HepG2 (cell line): ENCODE data around the gene FCN3. TPM values are rescaled to one million over a fixed set of nuclear protein-coding genes. Genes with fewer than 3 reads are reported as not detected.

Source experiments
- BHLHE40 ChIP-seq: IDR thresholded peaks from 2 replicates; pipeline ENCODE4 v1.6.1; 2011; ENCODE audit warnings: low read length, improper control_type of control experiment
- BRD4 ChIP-seq: sonication (generic); formaldehyde crosslinking; IDR thresholded peaks from 2 replicates; pipeline ENCODE4 v1.4.0; 2020; ENCODE audit warnings: missing genetic modification reagents
- CEBPB ChIP-seq: IDR thresholded peaks from 2 replicates; pipeline ENCODE4 v1.6.1; 2011; ENCODE audit warnings: low read depth, low read length, improper control_type of control experiment, borderline replicate concordance
- CEBPG ChIP-seq: IDR thresholded peaks from 2 replicates; pipeline ENCODE4 v1.6.1; 2016
- EEA1 ChIP-seq: sonication (generic); formaldehyde crosslinking; IDR thresholded peaks from 2 replicates; pipeline ENCODE4 v1.5.1; 2020; ENCODE audit warnings: mild to moderate bottlenecking, missing genetic modification reagents, borderline replicate concordance
- FOXC1 ChIP-seq: sonication (generic); formaldehyde crosslinking; IDR thresholded peaks from 2 replicates; pipeline ENCODE4 v1.8.0; 2022; ENCODE audit warnings: mild to moderate bottlenecking, missing genetic modification reagents, borderline replicate concordance
- FOXK2 ChIP-seq: fragments of 450-650 bp; IDR thresholded peaks from 2 replicates; pipeline ENCODE4 v1.6.1; 2016
- HMGA1 ChIP-seq: sonication (generic); formaldehyde crosslinking; conservative IDR thresholded peaks from 2 replicates; pipeline ENCODE4 v1.4.0; 2020; ENCODE audit warnings: missing genetic modification reagents
- IKZF4 ChIP-seq: sonication (generic); formaldehyde crosslinking; IDR thresholded peaks from 2 replicates; pipeline ENCODE4 v1.5.1; 2020; ENCODE audit warnings: borderline replicate concordance, mild to moderate bottlenecking, low read depth, missing genetic modification reagents; ENCODE audit errors: not compliant biosample characterization
- JUND ChIP-seq: sonication (generic); formaldehyde crosslinking; IDR thresholded peaks from 2 replicates; pipeline ENCODE4 v1.8.0; 2022; ENCODE audit warnings: mild to moderate bottlenecking, missing genetic modification reagents
- MAFG ChIP-seq: sonication (generic); formaldehyde crosslinking; IDR thresholded peaks from 2 replicates; pipeline ENCODE4 v1.5.1; 2020; ENCODE audit warnings: mild to moderate bottlenecking, missing genetic modification reagents
- MXD3 ChIP-seq: IDR thresholded peaks from 2 replicates; pipeline ENCODE4 v1.6.1; 2016; ENCODE audit warnings: mild to moderate bottlenecking, missing biosample characterization, missing genetic modification reagents
- NBN ChIP-seq: fragments of 450-650 bp; conservative IDR thresholded peaks from 2 replicates; pipeline ENCODE4 v1.6.1; 2017
- NR2C2 ChIP-seq: sonication (generic); formaldehyde crosslinking; IDR thresholded peaks from 2 replicates; pipeline ENCODE4 v1.4.0; 2020; ENCODE audit warnings: missing genetic modification reagents, mild to moderate bottlenecking, moderate library complexity, borderline replicate concordance
- PATZ1 ChIP-seq: sonication (generic); formaldehyde crosslinking; IDR thresholded peaks from 2 replicates; pipeline ENCODE4 v1.4.0; 2020; ENCODE audit warnings: missing genetic modification reagents
- SMC3 ChIP-seq: IDR thresholded peaks from 2 replicates; pipeline ENCODE4 v1.6.1; 2011; ENCODE audit warnings: low read length, improper control_type of control experiment
- SRY ChIP-seq: sonication (generic); formaldehyde crosslinking; IDR thresholded peaks from 2 replicates; pipeline ENCODE4 v1.8.0; 2022; ENCODE audit warnings: mild to moderate bottlenecking, missing genetic modification reagents
- THAP7 ChIP-seq: sonication (generic); formaldehyde crosslinking; IDR thresholded peaks from 2 replicates; pipeline ENCODE4 v1.8.1; 2023; ENCODE audit warnings: mild to moderate bottlenecking, missing genetic modification reagents
- ZFP36 ChIP-seq: fragments of 150-350 bp; IDR thresholded peaks from 2 replicates; pipeline ENCODE4 v1.6.1; 2018; ENCODE audit warnings: borderline replicate concordance, low read length, low read depth; ENCODE audit not compliant: partially characterized antibody
- ZFP37 ChIP-seq: sonication (generic); formaldehyde crosslinking; IDR thresholded peaks from 2 replicates; pipeline ENCODE4 v1.4.0; 2020; ENCODE audit warnings: missing genetic modification reagents, borderline replicate concordance
- ZFX ChIP-seq: sonication (generic); formaldehyde crosslinking; IDR thresholded peaks from 2 replicates; pipeline ENCODE4 v1.4.0; 2020; ENCODE audit warnings: mild to moderate bottlenecking, low read depth, missing genetic modification reagents, moderate library complexity
- ZMAT5 ChIP-seq: sonication (generic); formaldehyde crosslinking; IDR thresholded peaks from 2 replicates; pipeline ENCODE4 v1.5.0; 2020; ENCODE audit warnings: mild to moderate bottlenecking, low read depth, missing genetic modification reagents, borderline replicate concordance
- ZNF263 ChIP-seq: sonication (generic); formaldehyde crosslinking; IDR thresholded peaks from 2 replicates; pipeline ENCODE4 v1.4.0; 2020; ENCODE audit warnings: missing genetic modification reagents
- ZNF530 ChIP-seq: sonication (generic); formaldehyde crosslinking; IDR thresholded peaks from 2 replicates; pipeline ENCODE4 v1.5.0; 2020; ENCODE audit warnings: low read depth, mild to moderate bottlenecking, missing genetic modification reagents
- ZNF644 ChIP-seq: IDR thresholded peaks from 2 replicates; pipeline ENCODE4 v1.6.1; 2016; ENCODE audit warnings: low read depth
- ZNF737 ChIP-seq: sonication (generic); formaldehyde crosslinking; IDR thresholded peaks from 2 replicates; pipeline ENCODE4 v1.5.0; 2020; ENCODE audit warnings: missing genetic modification reagents, mild to moderate bottlenecking, borderline replicate concordance
- ZSCAN12 ChIP-seq: sonication (generic); formaldehyde crosslinking; IDR thresholded peaks from 2 replicates; pipeline ENCODE4 v1.9.0; 2021; ENCODE audit warnings: mild to moderate bottlenecking, missing genetic modification reagents
- ZSCAN22 ChIP-seq: sonication (generic); formaldehyde crosslinking; IDR thresholded peaks from 2 replicates; pipeline ENCODE4 v1.4.0; 2020; ENCODE audit warnings: mild to moderate bottlenecking, missing genetic modification reagents
- polyA plus RNA-seq, 8 experiments: library from polyadenylated mRNA; depleted of rRNA in 3 of 8; stranded (reverse) in 7 of 8; unstranded in 1 of 8; fragments of >200 nt; fragmentation: Illumina TruSeq in 4 of 8; extraction: Trizol in 4 of 8; gene quantifications; 2 replicates each; pipeline versions ENCODE4 v1.2.1 to v1.2.3, GENCODE V29; 2011 to 2016; ENCODE audit warnings: low read depth in 4 of 8, missing spikeins in 1 of 8, mixed read lengths in 1 of 8; ENCODE audit not compliant: insufficient read depth in 1 of 8
- total RNA-seq, 5 experiments: library from RNA; depleted of rRNA; stranded (reverse); fragments of >200 nt; fragmentation: Illumina TruSeq; extraction: Trizol; gene quantifications; 2 replicates each; pipeline ENCODE4 v1.2.3, GENCODE V29; 2016; ENCODE audit warnings: low read depth in 1 of 5

FCN3 gene
- total and polyA plus RNA-seq, 2 of the 13 experiments (the other 11 are each of a cell fraction or from before 2014, with no cell fraction given), result not detected

GRCh38 chr1:27357281-27358037, 17.2 kb downstream of the FCN3 start (continued):
- TF ChIP-seq JUND (CRISPR knock-in tag) (no peak), ZNF263 (no peak), THAP7 (CRISPR knock-in tag) (no peak), ZNF737 (no peak), CEBPG (CRISPR knock-in tag) (no peak), FOXK2 (no peak), ZNF644 (CRISPR knock-in tag) (no peak), MAFG (CRISPR knock-in tag) (no peak; the same call in 1 of the 2 replicates), ZMAT5 (CRISPR knock-in tag) (no peak), ZNF530 (CRISPR knock-in tag) (no peak), ZSCAN22 (CRISPR knock-in tag) (no peak), EEA1 (CRISPR knock-in tag) (no peak), ZFX (CRISPR knock-in tag) (peak; percentile 36), MXD3 (CRISPR knock-in tag) (0 out of 2 replicates have a peak, but pooled peaks have one; percentile 40), NR2C2 (CRISPR knock-in tag) (no peak), NBN (no peak), ZSCAN12 (CRISPR knock-in tag) (no peak), IKZF4 (CRISPR knock-in tag) (no peak), SRY (CRISPR knock-in tag) (no peak), ZFP37 (CRISPR knock-in tag) (no peak), FOXC1 (CRISPR knock-in tag) (no peak), BHLHE40 (peak; percentile 18; the same call in 1 of the 2 replicates), PATZ1 (CRISPR knock-in tag) (no peak), ZFP36 (no peak), HMGA1 (CRISPR knock-in tag) (no peak), CEBPB (no peak), SMC3 (peak; percentile 38), BRD4 (CRISPR knock-in tag) (no peak)
